Aorta (tissue), 5 donors: ENCODE results near the gene LSR. TPM values are rescaled to one million over a fixed set of nuclear protein-coding genes. Genes with fewer than 3 reads are reported as not detected.

Source experiments
- ATAC-seq: fragments of 200-7000 bp; cut with Tn5 transposase; one replicate; pipeline ENCODE4 v1.9.1; 2022; ENCODE audit warnings: moderate library complexity; ENCODE audit not compliant: low FRiP score
- DNase-seq, 2 donors: peaks; one replicate each; pipeline ENCODE4 v3.0.0-alpha.2; 2020
- H3K27ac ChIP-seq, 2 donors: one replicate each; pipeline ENCODE4 v1.5.1; 2013; ENCODE audit warnings: low read length in 2 of 2, mild to moderate bottlenecking in 2 of 2, moderate library complexity in 2 of 2, control low read depth in 1 of 2, inconsistent platforms in 1 of 2, low read depth in 1 of 2
- H3K27me3 ChIP-seq, 2 donors: one replicate each; pipeline ENCODE4 v1.6.1; 2013; ENCODE audit warnings: control low read depth in 1 of 2, low read length in 1 of 2, mild to moderate bottlenecking in 1 of 2, moderate library complexity in 1 of 2; ENCODE audit not compliant: insufficient read depth in 2 of 2, control insufficient read depth in 1 of 2
- H3K36me3 ChIP-seq, 2 donors: one replicate each; pipeline ENCODE4 v1.6.1; 2013; ENCODE audit warnings: control low read depth in 1 of 2, low read length in 1 of 2, mild to moderate bottlenecking in 1 of 2; ENCODE audit not compliant: insufficient read depth in 2 of 2, control insufficient read depth in 1 of 2
- H3K4me1 ChIP-seq, 2 donors: one replicate each; pipeline ENCODE4 v1.6.1; 2013; ENCODE audit warnings: low read length in 2 of 2, control low read depth in 1 of 2, mild to moderate bottlenecking in 1 of 2, moderate library complexity in 1 of 2; ENCODE audit not compliant: insufficient read depth in 2 of 2, control insufficient read depth in 1 of 2
- H3K4me3 ChIP-seq, 2 donors: one replicate each; pipeline ENCODE4 v1.5.1; 2013; ENCODE audit warnings: low read length in 2 of 2, control low read depth in 1 of 2, mild to moderate bottlenecking in 1 of 2
- H3K9me3 ChIP-seq: one replicate; pipeline ENCODE4 v1.6.1; 2013; ENCODE audit warnings: mild to moderate bottlenecking, low read length; ENCODE audit not compliant: control insufficient read depth
- WGBS, 2 donors: extraction: QIAGEN DNeasy Blood & Tissue Kit; methylation state at CpG; one replicate each; pipeline ENCODE4 v1.1.7; 2013; 5-methylcytosine and 5-hydroxymethylcytosine counted together
- intact Hi-C, 2 donors: fragments of 100-400 bp; cut with DNase I; formaldehyde crosslinking; loops; one replicate each; pipeline versions ENCODE4 v1.14.2 to v1.15.0; 2022
- polyA plus RNA-seq, 2 donors: library from polyadenylated mRNA; stranded (reverse); fragments of 200-250 nt; gene quantifications; one replicate each; pipeline ENCODE4 v1.2.3, GENCODE V29; 2013
- total RNA-seq, 2 donors: library from RNA; stranded (reverse); fragmentation: NEBNext Ultra II Directional; extraction: Animal tissue kit (Norgen Biotek cat#: 25700); gene quantifications; one replicate each; pipeline ENCODE4 v1.2.1, GENCODE V29; 2021
- donor health status: healthy with polysubstance abuse.
- donor health status: Bipolar disorder and iron deficiency.
- donor health status: DM: no; HTN: no; CAD: no.
- donor health status: DM: no; HTN: no; CAD: no.
- donor health status: DM: yes; HTN: yes; CAD: no.

The LSR gene
- total and polyA plus RNA-seq, 4 donors: 5.8 to 13.1 (median 11.1) TPM

DNA sequence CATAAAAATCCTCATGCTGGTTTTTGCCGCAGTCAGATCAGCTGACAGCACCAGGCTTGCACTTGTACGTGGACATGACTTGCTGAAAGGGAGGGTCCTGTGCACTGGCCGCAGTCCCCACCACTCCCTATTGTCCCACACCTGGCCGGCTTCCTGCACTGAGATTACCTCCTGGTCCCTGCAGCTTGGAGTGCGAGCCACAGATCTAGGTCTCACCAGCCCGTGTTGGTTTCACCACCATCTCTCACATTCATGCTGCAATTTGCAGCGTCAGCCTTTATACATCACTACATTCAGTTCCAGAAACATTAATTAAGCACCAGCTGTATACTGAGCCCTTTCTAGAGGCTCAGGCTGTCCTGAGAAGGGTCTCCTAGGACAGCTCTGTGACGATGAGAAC, 65.2 kb downstream of the LSR start:
- no peak overlapping the region for H3K4me3 ChIP-seq
- no peaks in the 10 kb centered on the region for H3K27me3 ChIP-seq
- no peaks in the 10 kb centered on the region for H3K4me1 ChIP-seq
- ATAC-seq (no peak), DNase-seq (no peak)
- H3K36me3 ChIP-seq: no peaks in the 10 kb centered on the region
- 84 to 86% methylated on average over 8 of the region's 8 CpGs for WGBS, 2 donors
- intact Hi-C loops: no loop called here
- no peaks in the 10 kb centered on the region for H3K9me3 ChIP-seq
- no peak overlapping the region for H3K27ac ChIP-seq

GRCh38 chr19:35314858-35315470, 66.2 kb downstream of the LSR start:
- intact Hi-C loops: no loop called here
- WGBS, 2 donors: 73 to 82% methylated on average over 10 of the region's 10 CpGs

DNA sequence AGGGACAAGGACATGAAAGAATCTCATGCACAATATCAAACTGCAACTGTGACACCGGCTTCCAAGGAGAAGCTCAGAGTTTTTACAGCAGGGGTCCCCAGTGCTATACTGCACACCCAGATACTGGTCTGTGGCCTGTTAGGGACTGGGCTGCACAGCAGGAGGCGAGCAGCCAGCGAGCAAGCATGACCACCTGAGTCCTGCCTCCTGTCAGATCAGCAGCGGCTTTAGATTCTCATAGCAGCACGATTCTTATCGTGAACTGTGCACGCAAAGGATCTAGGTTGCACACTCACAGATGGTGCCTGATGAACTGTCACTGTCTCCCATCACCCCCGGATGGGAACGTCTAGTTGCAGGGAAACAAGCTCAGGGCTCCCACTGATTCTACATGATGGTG, 67.1 kb downstream of the LSR start:
- no peaks in the 10 kb centered on the region for H3K9me3 ChIP-seq
- ATAC-seq (no peak), DNase-seq (no peak)
- no peak overlapping the region for H3K4me3 ChIP-seq
- no peak overlapping the region for H3K27ac ChIP-seq
- H3K4me1 ChIP-seq: no peaks in the 10 kb centered on the region
- intact Hi-C loops: no loop called here
- WGBS, 2 donors: 76 to 78% methylated on average over 9 of the region's 9 CpGs
- H3K36me3 ChIP-seq: no peaks in the 10 kb centered on the region
- H3K27me3 ChIP-seq: no peaks in the 10 kb centered on the region

More at GRCh38 chr19:35314858-35315470, 66.2 kb downstream of the LSR start:
- no peaks in the 10 kb centered on the region for H3K36me3 ChIP-seq
- no peaks in the 10 kb centered on the region for H3K27me3 ChIP-seq
- ATAC-seq: no peak
- no peaks in the 10 kb centered on the region for H3K4me1 ChIP-seq
- DNase-seq: no peak
- no peak overlapping the region for H3K4me3 ChIP-seq
- no peak overlapping the region for H3K27ac ChIP-seq
- no peaks in the 10 kb centered on the region for H3K9me3 ChIP-seq

GRCh38 chr19:35316560-35316959, 67.8 kb downstream of the LSR start:
- WGBS, 2 donors: 73 to 78% methylated on average over 9 of the region's 9 CpGs
- intact Hi-C loops: no loop called here
- no peak overlapping the region for H3K4me3 ChIP-seq
- H3K36me3 ChIP-seq: no peaks in the 10 kb centered on the region
- H3K9me3 ChIP-seq: no peaks in the 10 kb centered on the region
- H3K4me1 ChIP-seq: no peaks in the 10 kb centered on the region
- DNase-seq (no peak), ATAC-seq (no peak)
- H3K27me3 ChIP-seq: no peaks in the 10 kb centered on the region
- H3K27ac ChIP-seq: no peak overlapping the region

Other genes starting within 250 kb of the LSR start
- gene GRAMD1A, start 248.7 kb upstream of the LSR start, total RNA-seq: 10 to 100 TPM; 65.7 to 92.7 TPM
- gene GRAMD1A, start 248.7 kb upstream of the LSR start, polyA plus RNA-seq: 10 to 100 TPM; 13.4 to 59.0 TPM
- 10 to 100 TPM; 11.9 to 21.4 TPM for gene SCN1B, start 218.5 kb upstream of the LSR start, total RNA-seq
- gene SCN1B, start 218.5 kb upstream of the LSR start, polyA plus RNA-seq: 10 to 100 TPM in 1 of 2 donors, 1 to 10 TPM in 1; 9.9 to 15.3 TPM
- 1 to 10 TPM in 1 of 2 donors, under 1 TPM in 1; 0.71 to 2.7 TPM for gene HPN, start 207.3 kb upstream of the LSR start, total RNA-seq
- not detected for gene HPN, start 207.3 kb upstream of the LSR start, polyA plus RNA-seq
- gene FXYD3, start 133.2 kb upstream of the LSR start, total RNA-seq: 1 to 10 TPM in 1 of 2 donors, under 1 TPM in 1; 0.49 to 1.2 TPM
- 10 to 100 TPM in 1 of 2 donors, 1 to 10 TPM in 1; 7.4 to 77.6 TPM for gene FXYD3, start 133.2 kb upstream of the LSR start, polyA plus RNA-seq
- gene LGI4, start 113.9 kb upstream of the LSR start, total RNA-seq: 10 to 100 TPM; 17.5 TPM
- gene LGI4, start 113.9 kb upstream of the LSR start, polyA plus RNA-seq: 10 to 100 TPM in 1 of 2 donors, 1 to 10 TPM in 1; 5.1 to 15.0 TPM
- gene FXYD1, start 110.2 kb upstream of the LSR start, total RNA-seq: 100 to 1,000 TPM; 179 to 202 TPM
- 100 to 1,000 TPM; 150 to 288 TPM for gene FXYD1, start 110.2 kb upstream of the LSR start, polyA plus RNA-seq
- under 1 TPM in 1 of 2 donors, not detected in 1; 0.63 TPM for gene FXYD7, start 105.7 kb upstream of the LSR start, total RNA-seq
- gene FXYD7, start 105.7 kb upstream of the LSR start, polyA plus RNA-seq: 1 to 10 TPM in 1 of 2 donors, not detected in 1; 1.8 TPM
- 100 to 1,000 TPM in 1 of 2 donors, 10 to 100 TPM in 1; 71.7 to 126 TPM for gene FXYD5, start 94.3 kb upstream of the LSR start, total RNA-seq
- 100 to 1,000 TPM in 1 of 2 donors, 10 to 100 TPM in 1; 89.5 to 179 TPM for gene FXYD5, start 94.3 kb upstream of the LSR start, polyA plus RNA-seq
- gene FAM187B, start 20.3 kb upstream of the LSR start, total RNA-seq: not detected
- not detected for gene FAM187B, start 20.3 kb upstream of the LSR start, polyA plus RNA-seq
- gene USF2, start 20.0 kb downstream of the LSR start, total RNA-seq: 100 to 1,000 TPM in 1 of 2 donors, 10 to 100 TPM in 1; 85.3 to 107 TPM
- gene USF2, start 20.0 kb downstream of the LSR start, polyA plus RNA-seq: 100 to 1,000 TPM; 101 to 148 TPM
- 1 to 10 TPM in 1 of 2 donors, not detected in 1; 2.5 TPM for gene HAMP, start 33.5 kb downstream of the LSR start, total RNA-seq
- not detected for gene HAMP, start 33.5 kb downstream of the LSR start, polyA plus RNA-seq
- under 1 TPM in 1 of 2 donors, not detected in 1; 0.42 TPM for gene MAG, start 43.2 kb downstream of the LSR start, total RNA-seq
- gene MAG, start 43.2 kb downstream of the LSR start, polyA plus RNA-seq: not detected
- 1 to 10 TPM; 2.9 to 3.1 TPM for gene CD22, start 80.2 kb downstream of the LSR start, total RNA-seq
- gene CD22, start 80.2 kb downstream of the LSR start, polyA plus RNA-seq: under 1 TPM in 1 of 2 donors, not detected in 1; 0.75 TPM
- gene FFAR1, start 98.9 kb downstream of the LSR start, total RNA-seq: not detected
- not detected for gene FFAR1, start 98.9 kb downstream of the LSR start, polyA plus RNA-seq
- under 1 TPM; 0.32 to 0.39 TPM for gene FFAR3, start 109.5 kb downstream of the LSR start, total RNA-seq
- gene FFAR3, start 109.5 kb downstream of the LSR start, polyA plus RNA-seq: not detected
- not detected for gene GPR42, start 122.1 kb downstream of the LSR start, total RNA-seq
- not detected for gene GPR42, start 122.1 kb downstream of the LSR start, polyA plus RNA-seq
- gene FFAR2, start 199.3 kb downstream of the LSR start, total RNA-seq: 1 to 10 TPM; 1.2 to 2.0 TPM
- gene FFAR2, start 199.3 kb downstream of the LSR start, polyA plus RNA-seq: under 1 TPM in 1 of 2 donors, not detected in 1; 0.15 TPM
- not detected for gene KRTDAP, start 241.5 kb downstream of the LSR start, total RNA-seq
- gene KRTDAP, start 241.5 kb downstream of the LSR start, polyA plus RNA-seq: not detected